ENCODE measurements around the gene CELF4.

- no peak for TF ChIP-seq POLR2A (IDR thresholded peaks at IDR 0.05; ENCODE audit: low read depth, low read length)
- no peak for TF ChIP-seq CTCF (conservative IDR thresholded peaks at IDR 0.05; ENCODE audit: low read depth, low read length)
- no peak for TF ChIP-seq MAZ (IDR thresholded peaks at IDR 0.05; ENCODE audit: borderline replicate concordance, low read depth, low read length)
- TF ChIP-seq ELK1 (IDR thresholded peaks at IDR 0.05; ENCODE audit: borderline replicate concordance, low read depth, low read length), result no peak
- TF ChIP-seq MAFK (IDR thresholded peaks at IDR 0.05; ENCODE audit: low read depth, low read length), result no peak
- no peak for TF ChIP-seq RAD21 (IDR thresholded peaks at IDR 0.05; ENCODE audit: low read length)
These were observed 305.9 kb downstream of the CELF4 start for GRCh38 chr18:37259711-37260110.
